Stimulated activated naive CD8-positive, alpha-beta T cell treated with anti-CD3 and anti-CD28 coated beads, Interleukin-15, Interleukin-2, amounts not matched to agents 100 U/mL and 50 U/mL, for 24 hours (primary cell): ENCODE results near the gene NECAP2.
"Not testable (repeated sequence)": the region's sequence is repeated elsewhere in the genome, so short reads cannot be mapped to it uniquely, and the experiment has no call there.

ENCODE experiments used
- ATAC-seq: fragments of 150-1000 bp; cut with Tn5 transposase; one replicate; pipeline ENCODE4 v1.10.0; 2021
- DNase-seq: peaks from one replicate; pipeline ENCODE4 v3.0.0; 2021

Gene NECAP2

GRCh38 chr1:16461681-16462080 is 21.2 kb downstream of the NECAP2 start:
- DNase-seq (no peak), ATAC-seq (no peak)

- ATAC-seq (no peak), DNase-seq (no peak)
Observed at GRCh38 chr1:16462773-16463330, 22.3 kb downstream of the NECAP2 start.

- no peak for DNase-seq
- ATAC-seq: no peak
Observed at GRCh38 chr1:16464917-16465625, 24.5 kb downstream of the NECAP2 start.

- ATAC-seq (no peak), DNase-seq (no peak)
Observed at GRCh38 chr1:16468558-16468957, 28.0 kb downstream of the NECAP2 start.

- no peak for DNase-seq
- no peak for ATAC-seq
Observed at GRCh38 chr1:16474166-16474800, 33.8 kb downstream of the NECAP2 start.

- ATAC-seq, DNase-seq: not testable (repeated sequence)
Observed at GRCh38 chr1:16474891-16475290, 34.4 kb downstream of the NECAP2 start.

GRCh38 chr1:16475771-16476770 is 35.5 kb downstream of the NECAP2 start:
- ATAC-seq, DNase-seq: not testable (repeated sequence)

- no peak for ATAC-seq
- DNase-seq: no peak
Observed at GRCh38 chr1:16478091-16478490, 37.6 kb downstream of the NECAP2 start.

- not testable (repeated sequence) for ATAC-seq, DNase-seq
Observed at GRCh38 chr1:16483146-16483545, 42.6 kb downstream of the NECAP2 start.

GRCh38 chr1:16483639-16484500 is 43.3 kb downstream of the NECAP2 start:
- ATAC-seq, DNase-seq: not testable (repeated sequence)

- ATAC-seq (no peak), DNase-seq (no peak)
Observed at GRCh38 chr1:16484501-16484835, 43.9 kb downstream of the NECAP2 start.

GRCh38 chr1:16484931-16485330 is 44.4 kb downstream of the NECAP2 start:
- DNase-seq (no peak), ATAC-seq (no peak)

- not testable (repeated sequence) for DNase-seq, ATAC-seq
Observed at GRCh38 chr1:16486316-16486715, 45.8 kb downstream of the NECAP2 start.

GRCh38 chr1:16487011-16487410 is 46.5 kb downstream of the NECAP2 start:
- not testable (repeated sequence) for DNase-seq, ATAC-seq

- ATAC-seq, DNase-seq: not testable (repeated sequence)
Observed at GRCh38 chr1:16489195-16489880, 48.8 kb downstream of the NECAP2 start.

- ATAC-seq (no peak), DNase-seq (no peak)
Observed at GRCh38 chr1:16491056-16491675, 50.6 kb downstream of the NECAP2 start.

GRCh38 chr1:16492937-16493336 is 52.4 kb downstream of the NECAP2 start:
- peak; percentile 40 for ATAC-seq
- DNase-seq: peak; percentile 15

- DNase-seq, ATAC-seq: not testable (repeated sequence)
Observed at GRCh38 chr1:16493731-16494130, 53.2 kb downstream of the NECAP2 start.

- not testable (repeated sequence) for ATAC-seq, DNase-seq
Observed at GRCh38 chr1:16497474-16497904, 57.0 kb downstream of the NECAP2 start.

- not testable (repeated sequence) for ATAC-seq, DNase-seq
Observed at GRCh38 chr1:16498047-16498446, 57.5 kb downstream of the NECAP2 start.
